ENCODE measurements around the gene PCDHA10.

The PCDHA10 gene

GRCh38 chr5:140883927-140884697 lies 28.4 kb downstream of the PCDHA10 start:
- H3K9me3 ChIP-seq (replicated peaks in 1 of 11) = peaks cover 28 to 33% (median 30%) of the 10 kb centered on the region in 11 experiments
- no peak overlapping the region for H3K27ac ChIP-seq
- H3K27me3 ChIP-seq = no peaks in the 10 kb centered on the region
- H4K20me1 ChIP-seq = no peaks in the 10 kb centered on the region
- no peak overlapping the region for H3K9ac ChIP-seq
- no peak for TF ChIP-seq Cebpa-rat (IDR thresholded peaks at IDR 0.05)
- no peaks in the 10 kb centered on the region for H3K36me3 ChIP-seq
- H3K4me2 ChIP-seq = no peak overlapping the region
- H3K4me1 ChIP-seq = no peaks in the 10 kb centered on the region
- H3K4me3 ChIP-seq = no peak overlapping the region

- H3K4me3 ChIP-seq = no peak overlapping the region
- H3K4me1 ChIP-seq = no peaks in the 10 kb centered on the region
- TF ChIP-seq Cebpa-rat (IDR thresholded peaks at IDR 0.05) = no peak
- H4K20me1 ChIP-seq = no peaks in the 10 kb centered on the region
- H3K27me3 ChIP-seq = no peaks in the 10 kb centered on the region
- peaks cover 10 to 45% (median 24%) of the 10 kb centered on the region in 11 experiments for H3K9me3 ChIP-seq (replicated peaks in 1 of 11)
- H3K9ac ChIP-seq = no peak overlapping the region
- H3K27ac ChIP-seq = no peak overlapping the region
- H3K36me3 ChIP-seq = no peaks in the 10 kb centered on the region
- H3K4me2 ChIP-seq = no peak overlapping the region
These were observed 60.6 kb downstream of the PCDHA10 start for GRCh38 chr5:140916325-140916724.

Data from BLaER1 treated with 17β-estradiol and CSF1 and Interleukin-3, amounts not matched to agents 10 nM and 100 nM (cell line).